NCI-H128 (cell line): Measurements from ENCODE around the gene CHRM2.

ENCODE experiments used
- DNase-seq: peaks from one replicate; lab custom pipeline; 2025; ENCODE audit not compliant: unreplicated experiment; lab: John Stamatoyannopoulos, UW

CHRM2 gene

GRCh38 chr7:136956671-136957070, 88.2 kb downstream of the CHRM2 start:
- DNase-seq: no peak

DNA sequence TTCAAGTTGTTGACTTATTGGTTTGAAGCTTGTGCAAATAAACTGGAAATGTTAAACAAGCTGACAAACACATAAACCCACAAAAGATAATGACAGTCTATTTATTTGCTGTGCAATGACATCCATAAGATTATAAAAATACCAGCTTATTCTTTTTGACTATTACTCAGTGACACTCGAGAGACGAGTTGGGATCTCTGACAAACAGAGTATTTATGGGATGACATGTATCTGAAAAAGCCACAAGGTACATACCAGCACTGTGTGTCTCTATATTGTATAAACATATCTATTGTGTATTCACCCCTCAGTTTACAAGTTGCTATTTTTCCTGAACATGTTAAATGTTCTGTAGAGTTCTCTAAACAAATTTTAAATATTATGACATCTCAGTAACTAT, 88.9 kb downstream of the CHRM2 start:
- no peak for DNase-seq

- no peak for DNase-seq
Observed at GRCh38 chr7:136958016-136958415, 89.6 kb downstream of the CHRM2 start.

- no peak for DNase-seq
Observed at GRCh38 chr7:136964347-136964746, 95.9 kb downstream of the CHRM2 start.

DNA sequence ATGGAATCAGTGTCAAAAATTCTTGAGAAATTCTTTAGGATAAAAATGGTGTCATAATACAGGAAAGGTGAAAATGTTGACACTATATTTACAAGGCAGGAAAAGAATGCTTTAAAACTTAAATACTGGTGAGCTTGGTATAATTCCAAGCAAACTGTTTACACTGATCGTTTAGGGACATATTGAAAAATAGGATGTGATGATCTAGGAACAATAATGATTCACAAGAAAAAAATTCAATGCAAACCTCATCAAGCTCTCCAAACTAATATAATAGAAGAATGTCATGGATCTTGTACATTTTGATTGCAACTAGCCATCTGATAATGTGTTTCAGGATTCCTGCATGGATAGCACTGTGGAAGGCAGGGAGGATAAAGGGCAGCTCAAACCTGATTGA, 98.4 kb downstream of the CHRM2 start:
- DNase-seq: no peak

GRCh38 chr7:136969761-136970160, 101.3 kb downstream of the CHRM2 start:
- DNase-seq: no peak

GRCh38 chr7:136971776-136972175, 103.3 kb downstream of the CHRM2 start:
- no peak for DNase-seq

- no peak for DNase-seq
Observed at GRCh38 chr7:136976504-136977251, 108.2 kb downstream of the CHRM2 start.

- DNase-seq: no peak
Observed at GRCh38 chr7:136993377-136993776, 124.9 kb downstream of the CHRM2 start.

DNA sequence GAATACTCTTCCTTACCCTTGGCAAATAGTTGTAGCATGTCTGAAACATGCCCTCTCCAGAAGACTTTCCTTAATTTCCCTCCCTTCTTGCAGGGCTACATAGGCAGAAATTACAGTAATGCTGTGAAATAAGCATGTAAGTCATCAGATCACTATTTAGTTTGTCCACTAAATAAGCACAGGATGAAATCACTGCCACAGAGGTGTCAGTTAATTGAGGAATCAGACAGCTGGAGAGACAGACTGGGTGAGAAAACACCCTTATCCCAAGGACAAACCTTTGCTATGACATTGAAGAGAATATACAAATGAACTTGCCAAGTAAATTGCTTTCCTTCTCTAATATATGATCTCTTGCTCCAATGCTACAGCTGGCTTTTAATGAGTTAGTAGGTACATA, 129.3 kb downstream of the CHRM2 start:
- no peak for DNase-seq

DNA sequence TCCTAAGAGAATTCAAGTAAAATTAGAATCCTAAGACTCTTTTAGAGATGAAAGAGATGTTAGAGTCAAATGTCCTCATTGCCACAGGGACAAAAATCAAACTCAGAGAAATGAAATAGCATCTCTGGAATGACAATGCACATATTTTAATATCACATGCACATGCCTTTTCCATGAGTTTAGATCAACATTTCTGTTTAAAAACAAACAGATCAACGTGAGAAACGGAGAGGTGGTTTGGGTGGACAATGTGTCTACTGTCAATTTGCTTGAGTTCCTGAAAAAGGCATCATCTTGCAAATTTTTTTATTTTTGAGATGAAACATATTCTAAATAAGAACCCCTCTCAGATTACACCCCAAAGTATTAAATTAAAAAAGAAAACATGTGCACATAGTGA, 130.0 kb downstream of the CHRM2 start:
- no peak for DNase-seq

DNA sequence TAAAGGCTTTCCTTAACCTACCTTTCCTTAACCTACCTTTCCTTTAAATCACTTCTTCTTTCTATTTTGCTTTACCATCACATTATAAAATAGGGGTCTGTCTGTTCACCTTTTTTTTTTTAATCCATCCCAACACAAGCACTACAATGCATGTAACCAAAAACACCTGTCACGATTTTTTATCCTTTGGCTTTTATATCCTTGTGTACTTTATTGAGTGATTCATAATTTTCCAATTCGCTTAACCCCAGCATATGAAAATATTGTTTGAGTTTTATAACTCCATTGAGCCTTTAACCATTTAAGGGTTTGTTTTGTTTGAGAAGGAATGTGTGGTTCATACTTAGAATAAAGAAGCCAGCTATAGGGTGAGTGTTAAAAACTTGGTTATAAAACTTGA, 132.2 kb downstream of the CHRM2 start:
- no peak for DNase-seq

DNA sequence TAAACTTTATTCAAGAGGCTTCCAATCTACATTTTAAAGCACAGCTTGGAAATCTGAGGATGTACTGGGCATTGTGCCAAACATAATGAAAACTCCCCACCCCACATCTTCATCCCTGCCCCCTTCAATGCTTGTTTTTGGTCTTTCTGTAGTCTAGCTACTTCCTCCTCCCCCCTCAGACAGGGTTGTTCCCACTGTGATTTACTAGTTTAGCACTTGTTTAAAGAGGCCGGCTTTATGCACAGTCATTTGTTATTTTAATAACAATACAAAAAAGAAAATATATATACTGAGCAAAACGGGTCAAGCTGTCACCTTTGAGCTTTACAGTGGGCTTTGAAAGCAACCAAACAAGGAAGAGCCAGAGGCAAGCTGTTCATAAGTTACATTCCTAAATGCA, 132.6 kb downstream of the CHRM2 start:
- no peak for DNase-seq

DNA sequence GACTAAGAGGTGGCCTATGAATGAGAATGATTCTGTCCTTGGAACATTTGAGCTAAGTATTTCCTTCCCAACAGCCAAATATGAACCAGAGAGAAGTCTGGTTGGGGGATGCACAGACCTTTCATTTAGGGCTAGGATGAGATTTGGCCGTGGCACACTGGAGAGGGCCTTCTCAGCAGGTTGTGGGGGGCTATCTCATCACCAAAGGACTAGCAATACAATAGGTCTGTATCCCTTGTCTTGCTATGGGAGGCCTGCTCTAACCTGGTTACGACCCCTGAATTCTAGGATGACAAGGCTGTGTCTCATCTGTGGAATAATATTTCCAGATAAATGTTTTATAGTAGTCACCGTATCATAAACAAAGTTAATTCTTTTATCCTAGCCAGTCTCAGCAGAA, 133.0 kb downstream of the CHRM2 start:
- DNase-seq: no peak

- no peak for DNase-seq
Observed at GRCh38 chr7:137003086-137003485, 134.6 kb downstream of the CHRM2 start.

- DNase-seq: no peak
Observed at GRCh38 chr7:137003566-137003965, 135.1 kb downstream of the CHRM2 start.

DNA sequence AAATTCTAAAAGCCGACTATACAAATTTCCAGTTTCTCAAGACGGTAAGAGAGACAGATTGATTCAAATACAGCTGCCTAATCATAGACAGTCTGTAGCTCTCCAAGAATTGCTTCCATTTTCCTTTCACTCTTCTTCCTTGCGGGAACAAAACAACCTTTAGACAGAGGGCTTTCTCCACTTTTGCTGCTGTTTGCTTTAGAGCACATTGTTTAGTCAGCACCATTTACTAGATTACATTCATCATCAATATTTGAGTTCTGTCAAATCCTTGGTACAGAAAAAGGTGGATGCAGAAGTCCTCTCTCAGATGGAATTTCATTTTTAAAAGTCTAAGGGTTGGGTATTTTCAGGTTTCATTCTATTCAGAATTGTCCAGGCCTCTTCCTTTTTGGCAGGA, 137.4 kb downstream of the CHRM2 start:
- DNase-seq: no peak

- DNase-seq: no peak
Observed at GRCh38 chr7:137006293-137006692, 137.8 kb downstream of the CHRM2 start.

DNA sequence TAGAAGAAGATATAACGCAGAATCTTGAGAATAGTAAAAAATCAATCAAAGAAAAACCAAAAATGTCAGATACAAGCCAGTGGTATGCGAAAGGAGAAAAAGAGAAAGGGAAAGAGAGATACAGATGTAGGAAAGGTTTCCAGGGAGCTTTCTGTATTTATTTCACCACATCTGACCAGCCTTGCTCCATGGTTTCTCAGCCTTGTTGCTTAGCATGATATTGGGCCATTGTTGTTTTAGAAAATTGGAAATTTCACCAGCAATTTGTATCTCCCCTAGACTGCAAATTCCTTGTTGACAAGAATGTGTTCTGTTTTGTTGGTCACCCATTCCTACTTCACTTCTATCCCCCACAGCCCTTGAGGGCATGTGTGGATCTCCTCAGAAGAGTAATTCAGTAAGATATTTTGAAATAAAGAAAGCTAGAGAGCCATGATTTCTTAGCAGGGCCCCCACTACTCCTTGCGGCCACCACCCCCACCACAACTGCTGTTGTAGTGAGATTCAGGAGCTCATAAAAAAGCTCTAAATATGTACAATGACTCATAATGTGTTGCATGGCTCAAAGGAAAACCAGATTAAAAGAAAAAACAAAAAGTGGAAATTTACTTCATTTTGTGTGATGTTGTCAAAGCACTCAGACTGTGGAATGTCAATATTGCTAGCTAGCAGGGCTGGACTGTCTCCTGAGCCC, 138.7 kb downstream of the CHRM2 start:
- no peak for DNase-seq

DNA sequence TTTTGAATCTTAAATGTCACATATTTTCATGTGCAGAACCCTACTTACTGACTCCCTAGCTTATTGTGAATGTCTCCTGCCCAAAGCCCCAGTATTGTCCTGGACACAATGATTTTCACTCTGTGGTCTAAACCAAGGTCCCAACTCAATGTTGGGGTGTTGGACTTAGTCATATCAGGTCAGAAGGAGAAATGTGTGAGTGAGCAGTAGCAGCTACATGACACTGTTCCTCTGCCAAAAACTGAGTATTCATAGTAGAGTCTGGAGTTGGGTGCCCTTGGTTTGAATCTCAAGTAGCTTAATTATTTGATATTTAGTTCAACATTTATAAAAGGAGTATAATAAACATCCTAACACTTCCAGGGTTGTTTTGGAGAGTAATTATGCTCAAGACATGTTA, 141.0 kb downstream of the CHRM2 start:
- no peak for DNase-seq

- DNase-seq: no peak
Observed at GRCh38 chr7:137015015-137015414, 146.6 kb downstream of the CHRM2 start.

DNA sequence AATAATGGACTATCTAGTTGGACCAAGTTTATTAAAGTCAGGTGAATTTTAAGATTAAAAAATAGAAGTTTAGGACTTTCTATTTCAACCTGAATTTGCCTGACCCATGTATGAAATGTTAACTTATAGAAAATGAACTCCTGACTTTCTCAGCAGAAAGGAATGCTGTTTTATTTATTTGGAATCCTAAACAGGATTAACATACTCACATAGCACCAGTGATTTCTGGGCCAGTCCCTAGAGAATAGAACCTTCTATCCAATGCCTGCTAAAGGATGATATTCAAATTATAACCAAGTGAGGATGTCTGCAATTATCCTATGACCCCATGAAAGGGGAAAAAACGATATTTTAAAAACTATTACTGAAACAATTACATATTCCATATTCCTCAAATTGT, 148.8 kb downstream of the CHRM2 start:
- DNase-seq: no peak

DNA sequence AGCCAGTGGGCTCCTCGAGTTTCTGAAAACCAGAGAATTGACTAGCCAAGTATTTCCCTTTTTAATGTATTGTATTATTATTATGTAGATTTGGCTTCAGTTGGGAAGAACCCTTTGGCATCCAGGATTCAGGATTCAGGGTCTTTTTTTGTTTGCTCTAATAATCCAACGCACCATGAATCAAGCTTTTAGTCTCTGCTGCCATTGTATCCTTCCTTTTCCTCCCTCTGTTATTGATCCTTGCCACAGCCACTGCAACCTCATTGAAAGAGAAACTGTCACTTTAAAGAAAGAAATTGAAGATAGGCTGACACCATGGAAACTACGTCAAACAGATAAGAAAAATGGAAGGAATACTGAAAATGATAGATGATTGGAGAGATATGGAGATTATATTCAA, 150.0 kb downstream of the CHRM2 start:
- no peak for DNase-seq
